GM19324 (cell line): ENCODE data around the gene TNKS1BP1.

Experiments
- ATAC-seq: cut with Tn5 transposase; IDR thresholded peaks from one replicate; pipeline ENCODE4 v1.9.1; 2021; ENCODE audit warnings: mild to moderate bottlenecking, moderate library complexity; ENCODE audit not compliant: unreplicated experiment, low FRiP score

The TNKS1BP1 gene

GRCh38 chr11:57332694-57333440, 8.1 kb upstream of the TNKS1BP1 start:
- no peak for ATAC-seq

GRCh38 chr11:57331720-57332119, 7.0 kb upstream of the TNKS1BP1 start:
- ATAC-seq = no peak

GRCh38 chr11:57330029-57330428, 5.3 kb upstream of the TNKS1BP1 start:
- ATAC-seq = no peak

DNA sequence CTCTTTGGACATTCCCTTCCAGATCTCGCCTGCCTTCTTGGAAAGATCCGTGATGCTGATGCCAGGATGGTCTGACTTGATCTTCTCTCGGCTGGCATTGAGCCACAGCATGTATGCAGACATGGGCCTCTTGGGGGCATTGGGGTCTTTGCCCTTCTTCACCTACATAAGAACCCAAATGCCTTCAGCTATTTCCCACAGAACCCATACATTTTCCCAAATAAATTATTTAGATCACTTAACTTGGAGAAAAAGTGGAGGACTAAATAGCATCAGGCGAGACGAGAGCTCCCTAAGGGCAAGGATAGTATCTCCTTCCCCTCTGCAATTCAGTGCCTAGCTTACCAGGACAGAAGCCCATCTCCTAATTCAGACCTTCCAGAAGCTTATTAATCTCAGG, 3.0 kb upstream of the TNKS1BP1 start:
- ATAC-seq = no peak

- ATAC-seq = no peak
Observed at GRCh38 chr11:57325735-57326048, 940 bp upstream of the TNKS1BP1 start.

GRCh38 chr11:57324154-57324885, 432 bp downstream of the TNKS1BP1 start:
- no peak for ATAC-seq

GRCh38 chr11:57323855-57324153, 948 bp downstream of the TNKS1BP1 start:
- no peak for ATAC-seq

DNA sequence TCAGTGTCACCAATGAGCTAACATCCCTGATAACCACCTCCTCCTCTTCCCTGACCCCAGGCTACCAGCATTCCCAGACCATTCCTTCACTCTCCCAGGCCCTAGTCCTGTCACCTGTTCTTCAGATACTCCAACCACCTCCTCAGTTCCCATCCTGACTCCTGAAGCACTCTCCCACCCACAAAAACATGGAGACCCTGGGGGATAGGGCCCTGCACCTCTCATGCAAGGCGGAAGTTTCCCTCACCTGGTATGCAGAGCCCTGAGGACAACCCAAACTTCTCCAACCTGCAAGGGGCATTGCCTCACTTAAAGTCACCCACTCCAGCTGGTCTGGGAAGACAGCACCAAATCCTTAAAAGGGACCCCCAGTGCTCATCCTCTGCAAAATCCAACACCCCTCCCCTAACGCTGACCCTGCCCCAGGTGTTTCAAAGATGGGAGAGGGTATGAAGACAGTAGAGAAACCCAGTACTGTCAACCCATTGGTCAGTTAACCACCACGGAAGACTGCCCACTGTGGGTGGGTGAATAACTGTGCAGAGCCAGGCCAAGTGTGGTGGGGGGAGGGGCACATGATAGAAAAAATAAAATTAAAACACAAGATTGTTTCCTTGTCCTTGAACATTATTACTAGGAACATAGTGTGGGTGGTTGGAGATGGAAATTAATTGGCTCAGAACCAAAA, 1.4 kb downstream of the TNKS1BP1 start:
- no peak for ATAC-seq

DNA sequence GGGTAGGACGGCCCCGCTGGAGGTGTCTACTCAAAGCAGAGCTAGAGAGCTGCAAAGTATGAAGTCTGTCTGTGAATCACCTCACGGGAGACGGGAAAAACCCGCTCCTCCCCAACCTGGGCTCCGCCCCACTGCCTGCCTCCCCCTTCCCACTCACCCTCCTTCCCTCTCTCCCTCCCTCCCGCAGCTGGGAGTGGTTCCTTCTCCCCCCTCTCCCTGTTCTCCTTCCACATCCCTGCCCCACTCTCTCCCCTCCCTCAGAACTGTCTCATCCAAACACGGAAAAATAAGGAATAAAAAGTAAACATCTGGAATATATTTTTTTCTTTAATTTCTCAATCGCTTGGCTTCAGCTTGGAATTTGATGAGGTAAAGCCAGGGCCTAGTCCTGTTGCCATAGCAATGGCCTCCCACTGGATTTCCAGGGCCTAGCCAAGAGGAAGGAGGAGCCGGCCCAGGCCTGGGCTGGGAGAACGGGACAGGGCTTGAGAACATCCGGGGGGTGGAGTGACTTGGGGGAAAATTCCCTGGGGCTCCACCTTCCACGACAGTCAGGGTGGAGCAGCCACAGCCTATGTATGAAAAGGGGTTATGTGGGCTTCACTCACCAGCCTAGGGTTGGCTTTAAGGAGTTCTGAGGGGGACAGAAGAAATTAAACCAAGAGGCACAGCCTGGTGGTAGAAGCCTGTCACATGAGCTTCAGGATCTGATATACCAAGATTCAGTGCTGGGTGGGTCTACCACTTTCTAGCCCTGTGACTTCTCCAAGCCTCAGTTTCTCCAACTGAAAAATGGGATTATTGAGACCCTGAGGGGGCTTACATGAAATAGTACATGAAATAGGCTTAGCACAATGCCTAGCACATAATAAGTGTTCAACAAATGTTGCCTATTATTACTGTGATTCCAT, 2.2 kb downstream of the TNKS1BP1 start:
- no peak for ATAC-seq

GRCh38 chr11:57321388-57322255, 3.1 kb downstream of the TNKS1BP1 start:
- no peak for ATAC-seq

- ATAC-seq = no peak
Observed at GRCh38 chr11:57320719-57321387, 3.9 kb downstream of the TNKS1BP1 start.

GRCh38 chr11:57320067-57320718, 4.6 kb downstream of the TNKS1BP1 start:
- ATAC-seq = no peak

- ATAC-seq = no peak
Observed at GRCh38 chr11:57318178-57318577, 6.6 kb downstream of the TNKS1BP1 start.

GRCh38 chr11:57316017-57316416, 8.7 kb downstream of the TNKS1BP1 start:
- ATAC-seq = no peak

GRCh38 chr11:57315491-57315890, 9.3 kb downstream of the TNKS1BP1 start:
- no peak for ATAC-seq

- ATAC-seq = no peak
Observed at GRCh38 chr11:57314221-57314973, 10.4 kb downstream of the TNKS1BP1 start.

GRCh38 chr11:57313788-57314135, 11.0 kb downstream of the TNKS1BP1 start:
- no peak for ATAC-seq

- no peak for ATAC-seq
Observed at GRCh38 chr11:57313071-57313787, 11.5 kb downstream of the TNKS1BP1 start.
